Esophagus squamous epithelium (tissue), 4 donors: Measurements from ENCODE around the gene TBX6.

ENCODE experiments used
- CTCF ChIP-seq, 6 experiments: fragments of 450-650 bp in 4 of 6; fragments of 200-600 bp in 2 of 6; sonication (generic) in 2 of 6; IDR thresholded peaks; one replicate each; pipeline ENCODE4 v1.5.1; 2016 to 2019; ENCODE audit warnings: antibody characterized with exemption in 6 of 6, mild to moderate bottlenecking in 4 of 6, moderate library complexity in 4 of 6
- POLR2A ChIP-seq, 4 donors: fragments of 450-650 bp; IDR thresholded peaks; one replicate each; pipeline ENCODE4 v1.6.1; 2017; ENCODE audit warnings: antibody characterized with exemption in 4 of 4, mild to moderate bottlenecking in 4 of 4, moderate library complexity in 3 of 4

- TF ChIP-seq CTCF (IDR thresholded peaks at IDR 0.05) (no peak), POLR2A (IDR thresholded peaks at IDR 0.05) (no peak)
Observed at GRCh38 chr16:30084096-30084815, 7.5 kb downstream of the TBX6 start.
